ENCODE measurements around the gene SLC44A1. TPM values are rescaled to one million over a fixed set of nuclear protein-coding genes. Genes with fewer than 3 reads are reported as not detected.

The SLC44A1 gene
- total RNA-seq, 1 donor, result 60.5 TPM

GRCh38 chr9:105360344-105360743 lies 115.9 kb downstream of the SLC44A1 start:
- peak; percentile 10 for DNase-seq (ENCODE audit: low read depth)
- H3K4me3 ChIP-seq (ENCODE audit: low read depth, low read length), result no peak overlapping the region
- TF ChIP-seq CTCF (IDR thresholded peaks at IDR 0.05; ENCODE audit: insufficient read depth, low read length), result no peak

- no peak for DNase-seq (ENCODE audit: low read depth)
- TF ChIP-seq CTCF (IDR thresholded peaks at IDR 0.05; ENCODE audit: insufficient read depth, low read length), result no peak
- H3K4me3 ChIP-seq (ENCODE audit: low read depth, low read length), result no peak overlapping the region
Observed at GRCh38 chr9:105361873-105362272, 117.4 kb downstream of the SLC44A1 start.

GRCh38 chr9:105362470-105362869 lies 118.0 kb downstream of the SLC44A1 start:
- DNase-seq (ENCODE audit: low read depth), result no peak
- TF ChIP-seq CTCF (IDR thresholded peaks at IDR 0.05; ENCODE audit: insufficient read depth, low read length), result no peak
- no peak overlapping the region for H3K4me3 ChIP-seq (ENCODE audit: low read depth, low read length)

- H3K4me3 ChIP-seq (ENCODE audit: low read depth, low read length), result no peak overlapping the region
- no peak for DNase-seq (ENCODE audit: low read depth)
- no peak for TF ChIP-seq CTCF (IDR thresholded peaks at IDR 0.05; ENCODE audit: insufficient read depth, low read length)
Observed at GRCh38 chr9:105363837-105364236, 119.4 kb downstream of the SLC44A1 start.

GRCh38 chr9:105369911-105370310 lies 125.5 kb downstream of the SLC44A1 start:
- no peak for DNase-seq (ENCODE audit: low read depth)
- TF ChIP-seq CTCF (IDR thresholded peaks at IDR 0.05; ENCODE audit: insufficient read depth, low read length), result no peak
- no peak overlapping the region for H3K4me3 ChIP-seq (ENCODE audit: low read depth, low read length)

- no peak for TF ChIP-seq CTCF (IDR thresholded peaks at IDR 0.05; ENCODE audit: insufficient read depth, low read length)
- H3K4me3 ChIP-seq (ENCODE audit: low read depth, low read length), result no peak overlapping the region
- no peak for DNase-seq (ENCODE audit: low read depth)
Observed at GRCh38 chr9:105373723-105374122, 129.3 kb downstream of the SLC44A1 start.

- TF ChIP-seq CTCF (IDR thresholded peaks at IDR 0.05; ENCODE audit: insufficient read depth, low read length), result no peak
- no peak for DNase-seq (ENCODE audit: low read depth)
- H3K4me3 ChIP-seq (ENCODE audit: low read depth, low read length), result no peak overlapping the region
Observed at GRCh38 chr9:105375323-105375722, 130.9 kb downstream of the SLC44A1 start.

All from fibroblast of the aortic adventitia (primary cell).